HEK293T (cell line): ENCODE data around the gene EFCAB8.

Experiments
- CTCF ChIA-PET: fragments of 350-600 bp; formaldehyde crosslinking; extraction: SDS; loops from one replicate; lab custom pipeline; 2021; ENCODE audit warnings: antibody characterized with exemption, inconsistent platforms; lab: Yijun Ruan, JAX
- POLR2A ChIA-PET: fragments of 350-600 bp; formaldehyde crosslinking; extraction: SDS; loops from one replicate; lab custom pipeline; 2020; ENCODE audit warnings: antibody characterized with exemption, inconsistent platforms; lab: Yijun Ruan, JAX
- DNase-seq: peaks from one replicate; pipeline ENCODE4 v3.0.0; 2012; ENCODE audit warnings: mixed read lengths; ENCODE audit errors: extremely low spot score
- ARNT ChIP-seq: fragments of 450-650 bp; IDR thresholded peaks from 2 replicates; pipeline ENCODE4 v1.6.1; 2017; ENCODE audit warnings: mild to moderate bottlenecking
- BHLHE40 ChIP-seq: fragments of 450-650 bp; IDR thresholded peaks from 2 replicates; pipeline ENCODE4 v1.6.1; 2016; ENCODE audit warnings: mild to moderate bottlenecking, moderate library complexity, borderline replicate concordance
- CTBP1 ChIP-seq: fragments of 450-650 bp; IDR thresholded peaks from 2 replicates; pipeline ENCODE4 v1.6.1; 2016; ENCODE audit warnings: borderline replicate concordance
- ELF4 ChIP-seq: fragments of 450-650 bp; IDR thresholded peaks from 2 replicates; pipeline ENCODE4 v1.6.1; 2017; ENCODE audit warnings: antibody characterized with exemption
- FOXA1 ChIP-seq: fragments of 450-650 bp; IDR thresholded peaks from 2 replicates; pipeline ENCODE4 v1.6.1; 2016; ENCODE audit warnings: mild to moderate bottlenecking
- FOXK2 ChIP-seq: fragments of 450-650 bp; IDR thresholded peaks from 2 replicates; pipeline ENCODE4 v1.6.1; 2016; ENCODE audit warnings: mild to moderate bottlenecking
- FOXM1 ChIP-seq: fragments of 450-650 bp; IDR thresholded peaks from 2 replicates; pipeline ENCODE4 v1.6.1; 2017; ENCODE audit warnings: mild to moderate bottlenecking, borderline replicate concordance
- HDGF ChIP-seq: fragments of 450-650 bp; IDR thresholded peaks from 2 replicates; pipeline ENCODE4 v1.6.1; 2017; ENCODE audit warnings: antibody characterized with exemption, borderline replicate concordance
- L3MBTL2 ChIP-seq: fragments of 450-650 bp; conservative IDR thresholded peaks from 2 replicates; pipeline ENCODE4 v1.6.1; 2016; ENCODE audit warnings: mild to moderate bottlenecking
- LEF1 ChIP-seq: fragments of 450-650 bp; IDR thresholded peaks from 2 replicates; pipeline ENCODE4 v1.6.1; 2017; ENCODE audit warnings: mild to moderate bottlenecking, borderline replicate concordance
- NFRKB ChIP-seq: fragments of 450-650 bp; IDR thresholded peaks from 2 replicates; pipeline ENCODE4 v1.6.1; 2016; ENCODE audit warnings: mild to moderate bottlenecking, moderate library complexity
- PKNOX1 ChIP-seq: fragments of 450-650 bp; IDR thresholded peaks from 2 replicates; pipeline ENCODE4 v1.6.1; 2016
- SP1 ChIP-seq: fragments of 450-650 bp; IDR thresholded peaks from 2 replicates; pipeline ENCODE4 v1.6.1; 2017
- SUZ12 ChIP-seq: fragments of 450-650 bp; IDR thresholded peaks from 2 replicates; pipeline ENCODE4 v1.6.1; 2016; ENCODE audit warnings: mild to moderate bottlenecking
- TARDBP ChIP-seq: fragments of 450-650 bp; IDR thresholded peaks from 2 replicates; pipeline ENCODE4 v1.6.1; 2016
- ZNF384 ChIP-seq: fragments of 450-650 bp; IDR thresholded peaks from 2 replicates; pipeline ENCODE4 v1.6.1; 2016

EFCAB8 gene

GRCh38 chr20:33002087-33002808 lies 143.5 kb downstream of the EFCAB8 start:
- CTCF ChIA-PET, result interaction anchor here (0.5 kb wide), 1 partner anchor 81 kb away, joined by 3 read pairs; no protein-coding TSS in a partner anchor
- TF ChIP-seq BHLHE40 (no peak), FOXM1 (no peak), FOXK2 (no peak), SUZ12 (no peak), CTBP1 (no peak), HDGF (no peak), ARNT (no peak), LEF1 (no peak), ELF4 (no peak), SP1 (no peak), PKNOX1 (no peak), L3MBTL2 (no peak), FOXA1 (no peak), ZNF384 (no peak)
- DNase-seq, result no peak
- POLR2A ChIA-PET, result no interaction called here

- POLR2A ChIA-PET, result no interaction called here
- CTCF ChIA-PET, result no interaction called here
- DNase-seq, result no peak
- no peak for TF ChIP-seq CTBP1
- no peak for TF ChIP-seq FOXK2
- no peak for TF ChIP-seq ELF4
- TF ChIP-seq FOXA1, result no peak
- no peak for TF ChIP-seq LEF1
- TF ChIP-seq SP1, result no peak
These were observed 145.5 kb downstream of the EFCAB8 start, which contains the start of gene SUN5 for GRCh38 chr20:33004141-33004751. Gene SUN5 (minus strand): TSS chr20:33004433. CDS start chr20:33004340, 93 bp downstream.

GRCh38 chr20:33005132-33005566 lies 146.4 kb downstream of the EFCAB8 start:
- POLR2A ChIA-PET, result no interaction called here
- CTCF ChIA-PET, result no interaction called here
- TF ChIP-seq ARNT (no peak), L3MBTL2 (no peak), FOXA1 (no peak), HDGF (no peak)
- DNase-seq, result no peak

- CTCF ChIA-PET, result interaction anchor here (0.7 kb wide), 1 partner anchor 391 kb away, joined by 4 read pairs; no protein-coding TSS in a partner anchor
- TF ChIP-seq PKNOX1 (no peak), NFRKB (no peak), TARDBP (no peak), FOXM1 (no peak), BHLHE40 (no peak), FOXK2 (no peak), ZNF384 (no peak), ARNT (no peak), SUZ12 (no peak)
- POLR2A ChIA-PET, result interaction anchor here (0.6 kb wide), 1 partner anchor 10 kb away, joined by 3 read pairs; no protein-coding TSS in a partner anchor
- no peak for DNase-seq
These were observed 147.4 kb downstream of the EFCAB8 start for GRCh38 chr20:33005908-33006775.

- ChIA-PET CTCF (no interaction called here), POLR2A (interaction anchor here (0.6 kb wide), 1 partner anchor 11 kb away, joined by 3 read pairs; no protein-coding TSS in a partner anchor)
- DNase-seq, result no peak
- TF ChIP-seq ELF4, result no peak
- no peak for TF ChIP-seq LEF1
- no peak for TF ChIP-seq ARNT
- TF ChIP-seq FOXM1, result no peak
- no peak for TF ChIP-seq FOXK2
- no peak for TF ChIP-seq PKNOX1
- TF ChIP-seq SUZ12, result no peak
- TF ChIP-seq SP1, result no peak
- no peak for TF ChIP-seq L3MBTL2
- no peak for TF ChIP-seq TARDBP
- TF ChIP-seq FOXA1, result no peak
- no peak for TF ChIP-seq NFRKB
- no peak for TF ChIP-seq HDGF
- no peak for TF ChIP-seq BHLHE40
- no peak for TF ChIP-seq CTBP1
- no peak for TF ChIP-seq ZNF384
These were observed 148.2 kb downstream of the EFCAB8 start for GRCh38 chr20:33006776-33007375.
